ENCODE measurements around the gene STRA6. TPM values are rescaled to one million over a fixed set of nuclear protein-coding genes. Genes with fewer than 3 reads are reported as not detected.

STRA6 gene, protein sequence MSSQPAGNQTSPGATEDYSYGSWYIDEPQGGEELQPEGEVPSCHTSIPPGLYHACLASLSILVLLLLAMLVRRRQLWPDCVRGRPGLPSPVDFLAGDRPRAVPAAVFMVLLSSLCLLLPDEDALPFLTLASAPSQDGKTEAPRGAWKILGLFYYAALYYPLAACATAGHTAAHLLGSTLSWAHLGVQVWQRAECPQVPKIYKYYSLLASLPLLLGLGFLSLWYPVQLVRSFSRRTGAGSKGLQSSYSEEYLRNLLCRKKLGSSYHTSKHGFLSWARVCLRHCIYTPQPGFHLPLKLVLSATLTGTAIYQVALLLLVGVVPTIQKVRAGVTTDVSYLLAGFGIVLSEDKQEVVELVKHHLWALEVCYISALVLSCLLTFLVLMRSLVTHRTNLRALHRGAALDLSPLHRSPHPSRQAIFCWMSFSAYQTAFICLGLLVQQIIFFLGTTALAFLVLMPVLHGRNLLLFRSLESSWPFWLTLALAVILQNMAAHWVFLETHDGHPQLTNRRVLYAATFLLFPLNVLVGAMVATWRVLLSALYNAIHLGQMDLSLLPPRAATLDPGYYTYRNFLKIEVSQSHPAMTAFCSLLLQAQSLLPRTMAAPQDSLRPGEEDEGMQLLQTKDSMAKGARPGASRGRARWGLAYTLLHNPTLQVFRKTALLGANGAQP
- 0.17 and 0.30 TPM in 2 replicates for total RNA-seq

DNA sequence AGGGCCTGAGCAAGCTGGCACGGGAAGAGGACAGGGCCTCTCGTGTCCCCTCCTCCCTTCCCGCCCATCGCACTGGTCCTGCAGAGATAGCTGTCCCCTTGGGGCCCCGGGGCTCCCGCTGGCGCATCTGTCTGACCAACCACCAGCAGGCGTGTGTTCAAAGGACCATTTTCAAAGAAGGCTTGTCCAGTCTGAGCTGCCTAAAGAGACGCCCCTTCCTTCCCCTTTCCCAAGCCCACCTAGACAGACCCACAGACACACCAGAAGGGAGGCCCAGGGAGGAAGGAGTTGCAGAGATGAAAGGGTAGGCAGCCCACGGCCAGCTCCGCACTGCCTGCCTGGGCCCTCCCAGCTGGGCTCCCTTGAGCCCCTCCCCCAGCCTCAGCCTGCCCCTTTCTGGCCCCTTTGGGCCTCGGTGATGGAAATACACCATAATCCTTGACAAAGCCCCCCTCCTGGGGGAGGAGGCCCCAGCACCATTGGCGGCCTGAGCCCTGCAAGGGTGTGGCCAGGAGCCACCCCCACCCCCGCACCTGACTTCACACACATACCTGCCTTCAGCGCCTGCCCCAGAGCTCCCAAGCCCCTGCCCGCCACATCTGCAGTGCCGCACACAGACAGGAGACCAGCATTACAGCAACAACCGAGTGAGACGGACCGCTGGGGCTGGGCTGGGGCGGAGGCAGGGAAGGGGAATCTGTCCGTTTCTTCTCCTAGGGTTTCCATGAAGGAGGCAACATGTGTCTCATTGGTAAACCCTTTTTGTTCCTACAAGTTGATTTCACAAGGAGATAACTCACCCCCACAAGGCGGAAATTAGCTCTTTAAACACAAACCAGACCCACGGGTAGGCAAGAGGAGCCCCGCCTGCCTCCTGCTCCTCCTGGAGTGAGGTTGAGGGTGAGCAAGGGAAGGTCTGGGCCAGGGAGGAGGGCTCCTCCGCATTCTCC lies at the start of gene STRA6:
Gene STRA6, minus strand, starts transcription at position 336 of the 950 bp plus-strand sequence. CDS start 520 bp downstream, outside the sequence.

DNA sequence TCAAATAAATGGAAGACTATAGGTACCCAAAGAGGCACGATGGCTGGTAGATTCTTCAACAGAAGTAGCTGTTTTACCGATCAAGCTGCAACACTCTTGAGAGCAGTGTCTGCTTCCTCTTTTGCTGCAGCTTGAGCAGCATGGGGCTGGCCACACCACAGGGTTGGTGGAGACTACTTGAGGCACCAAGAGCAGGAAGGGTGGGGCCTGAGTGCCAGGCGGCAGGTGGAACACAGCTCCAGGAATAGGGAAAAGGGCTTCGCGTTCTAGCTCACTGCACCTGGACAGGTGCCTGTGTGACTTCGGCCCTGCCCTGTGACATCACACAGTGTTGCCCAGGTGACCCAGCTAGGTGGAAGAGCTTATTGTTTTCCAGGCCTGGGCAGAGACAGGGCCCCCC lies 33.4 kb upstream of the STRA6 start, which contains the start of gene CCDC33:
Gene CCDC33, plus strand, starts transcription at position 365 of the 400 bp plus-strand sequence. CDS start 394 bp downstream, outside the sequence.

DNA sequence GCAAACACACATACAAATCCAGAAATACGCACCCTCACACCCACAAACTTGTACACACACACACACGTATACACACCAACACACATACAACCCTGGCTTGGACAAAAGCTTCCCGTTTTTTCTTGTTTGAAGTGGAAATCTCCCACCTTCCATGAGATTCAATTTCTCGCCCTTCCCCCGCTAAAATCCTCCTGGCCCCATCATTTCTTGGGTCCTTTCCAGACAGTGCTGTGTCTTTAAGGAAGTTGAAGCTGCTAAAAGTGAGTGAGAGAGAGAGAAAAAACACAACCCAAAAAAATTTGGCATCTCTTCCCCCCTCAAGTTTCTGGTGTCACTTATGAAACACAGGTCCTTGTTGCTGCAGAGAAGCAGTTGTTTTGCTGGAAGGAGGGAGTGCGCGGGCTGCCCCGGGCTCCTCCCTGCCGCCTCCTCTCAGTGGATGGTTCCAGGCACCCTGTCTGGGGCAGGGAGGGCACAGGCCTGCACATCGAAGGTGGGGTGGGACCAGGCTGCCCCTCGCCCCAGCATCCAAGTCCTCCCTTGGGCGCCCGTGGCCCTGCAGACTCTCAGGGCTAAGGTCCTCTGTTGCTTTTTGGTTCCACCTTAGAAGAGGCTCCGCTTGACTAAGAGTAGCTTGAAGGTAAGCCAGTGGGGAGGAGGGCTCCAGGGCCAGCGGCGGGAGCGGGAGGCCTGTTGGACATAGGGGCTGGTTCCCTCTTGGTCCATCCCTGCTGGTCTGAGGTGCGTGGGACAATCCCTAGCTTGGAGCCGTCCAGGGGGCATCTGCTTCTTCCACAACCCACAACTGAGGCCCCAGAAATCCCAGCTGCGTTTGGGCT lies 29.0 kb downstream of the STRA6 start, which contains the start of gene ISLR:
Gene ISLR, plus strand, starts transcription at position 331 of the 839 bp plus-strand sequence. CDS start 1,149 bp downstream, outside the sequence.

DNA sequence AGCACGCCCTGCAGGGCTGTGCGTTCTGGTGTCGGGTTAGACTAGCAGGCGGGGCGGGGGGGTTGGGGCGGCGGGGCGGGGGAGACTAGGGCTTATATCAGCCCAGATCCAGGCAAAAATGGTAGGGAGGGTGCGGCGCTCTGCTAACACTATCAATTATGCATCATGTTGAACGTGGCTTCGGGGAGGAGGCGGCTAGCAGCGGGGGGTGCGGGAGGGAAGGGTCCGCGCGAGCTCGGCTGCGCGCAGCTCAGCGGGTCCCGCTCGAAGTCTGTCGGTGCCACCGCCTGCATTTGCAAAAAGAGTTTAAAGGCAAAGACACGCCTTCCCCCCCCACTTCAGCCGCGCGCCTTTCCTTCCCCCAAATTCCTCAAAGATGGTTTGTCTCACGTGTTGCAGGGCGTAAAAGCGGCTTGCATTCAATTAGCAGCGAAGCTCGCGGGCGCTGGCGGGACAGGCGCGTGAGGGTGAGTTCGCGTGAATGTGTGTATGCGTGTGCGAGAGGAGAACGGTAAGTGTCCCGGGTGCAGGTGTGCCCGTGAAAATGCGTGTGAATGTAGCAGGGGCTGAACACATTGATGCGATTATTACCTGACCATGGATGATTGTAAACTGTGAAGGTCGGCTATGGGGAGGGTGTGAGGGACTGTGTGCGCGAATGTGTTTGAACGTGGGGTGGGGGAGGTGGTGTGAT lies 72.3 kb downstream of the STRA6 start, which contains the start of gene ISLR2:
Gene ISLR2, plus strand, starts transcription at position 432 of the 694 bp plus-strand sequence. CDS start 2,169 bp downstream, outside the sequence.

Other genes starting within 250 kb of the STRA6 start
- gene STOML1, start 210.5 kb downstream of the STRA6 start, total RNA-seq: 20.4 and 22.9 TPM in 2 replicates
- gene PML, start 208.1 kb downstream of the STRA6 start, total RNA-seq: 25.1 and 39.2 TPM in 2 replicates
- gene GOLGA6A, start 120.2 kb downstream of the STRA6 start, total RNA-seq: not detected in 2 replicates
- gene ISLR2, start 72.2 kb downstream of the STRA6 start, total RNA-seq: not detected in 2 replicates
- 10.1 and 16.1 TPM in 2 replicates for gene ISLR, start 29.1 kb downstream of the STRA6 start, total RNA-seq
- under 0.01 TPM in 1 of 2 replicates, not detected in the other for gene CCDC33, start 33.5 kb upstream of the STRA6 start, total RNA-seq
- gene CYP11A1, start 164.9 kb upstream of the STRA6 start, total RNA-seq: 0.30 and 0.84 TPM in 2 replicates
- 24.7 and 26.2 TPM in 2 replicates for gene SEMA7A, start 231.2 kb upstream of the STRA6 start, total RNA-seq

Measured in bronchus fibroblast of lung (primary cell).